ENCODE measurements around the gene GK. TPM values are rescaled to one million over a fixed set of nuclear protein-coding genes. Genes with fewer than 3 reads are reported as not detected.

Gene GK
- total RNA-seq, 1 experiment from 2014 or later: 9.8 TPM

DNA sequence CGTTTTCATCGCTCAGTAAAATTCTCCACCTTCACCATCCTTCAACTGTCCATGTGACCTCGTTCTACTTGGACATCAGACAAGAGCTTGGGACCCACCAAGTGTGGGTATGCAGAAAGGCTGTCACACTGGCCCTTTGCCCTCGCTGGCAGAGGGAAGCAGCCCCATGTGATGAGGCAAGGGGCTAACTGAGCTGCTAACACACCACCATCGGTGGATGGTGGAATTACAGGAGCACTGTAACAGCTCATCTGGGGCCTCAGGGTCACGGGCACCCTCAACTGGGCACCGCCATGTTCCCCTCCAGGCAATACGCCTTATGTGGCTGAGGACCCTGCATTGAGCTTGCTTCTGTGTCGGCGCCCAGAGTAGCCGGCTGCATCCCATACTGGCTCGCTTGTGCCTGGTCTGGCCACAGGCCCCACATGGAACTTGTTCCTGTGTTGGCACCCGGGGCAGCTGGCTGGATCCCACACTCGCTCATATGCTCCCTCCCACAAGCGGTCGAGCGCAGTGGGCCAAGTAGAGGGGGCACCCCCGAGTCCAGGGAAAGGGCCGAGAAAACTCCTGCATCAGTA is 126.3 kb downstream of the GK start:
- no peaks in the 10 kb centered on the region for H3K79me1 ChIP-seq (ENCODE audit: insufficient read depth, low read depth, low read length, poor library complexity, severe bottlenecking)
- no peaks in the 10 kb centered on the region for H3K27me3 Mint-ChIP-seq (ENCODE audit: low read depth)
- no peak overlapping the region for H2AFZ ChIP-seq (ENCODE audit: low read length)
- H3K36me3 Mint-ChIP-seq (ENCODE audit: insufficient read depth in 1 of 3, low read depth in 3 of 3): peaks cover 2 to 10% (median 7%) of the 10 kb centered on the region in 3 experiments; a peak in 5 of 7 replicates
- no peak overlapping the region for H3K27ac Mint-ChIP-seq
- no CpG with 5 or more reads among the region's 19 CpGs for WGBS (ENCODE audit: extremely low coverage, insufficient read length, low lambda C conversion rate)
- H2BK120ac ChIP-seq (ENCODE audit: low read depth, low read length, poor library complexity, severe bottlenecking): no peak overlapping the region
- H3K4me1 ChIP-seq (ENCODE audit: insufficient read depth, low read length): no peaks in the 10 kb centered on the region; the same call in 1 of the 2 replicates
- H3K56ac ChIP-seq (ENCODE audit: insufficient read length, low read depth, low read length): no peak overlapping the region
- no peak overlapping the region for H2BK20ac ChIP-seq (ENCODE audit: low read depth, low read length, poor library complexity, severe bottlenecking)
- no peak overlapping the region for H2BK12ac ChIP-seq (ENCODE audit: insufficient read length, low read depth, low read length)
- no peak overlapping the region for H2AK5ac ChIP-seq (ENCODE audit: insufficient read length, low read length)
- peaks cover 13 to 14% of the 10 kb centered on the region in 2 experiments; a peak in 3 of 4 replicates for H3K4me1 Mint-ChIP-seq
- H3K18ac ChIP-seq (ENCODE audit: insufficient read length, low read depth, low read length): no peak overlapping the region
- no peak overlapping the region for H2BK5ac ChIP-seq (ENCODE audit: insufficient read length, low read length)
- no peak overlapping the region for H3K4me3 Mint-ChIP-seq
- no peak overlapping the region for H2BK15ac ChIP-seq (ENCODE audit: low read depth, low read length)
- no peak overlapping the region for H3K9ac ChIP-seq (ENCODE audit: extremely low read depth, insufficient read length, low read length)
- no peak overlapping the region for H3K4ac ChIP-seq (ENCODE audit: low read depth, low read length)
- peaks cover 51 to 58% of the 10 kb centered on the region in 2 experiments for H3K9me3 Mint-ChIP-seq
- no peaks in the 10 kb centered on the region for H4K20me1 ChIP-seq (ENCODE audit: control insufficient read depth, insufficient read depth, insufficient read length)
- no peak overlapping the region for H3K27ac ChIP-seq (ENCODE audit: insufficient read length, low read depth, low read length)
- TF ChIP-seq, protein P1, sequence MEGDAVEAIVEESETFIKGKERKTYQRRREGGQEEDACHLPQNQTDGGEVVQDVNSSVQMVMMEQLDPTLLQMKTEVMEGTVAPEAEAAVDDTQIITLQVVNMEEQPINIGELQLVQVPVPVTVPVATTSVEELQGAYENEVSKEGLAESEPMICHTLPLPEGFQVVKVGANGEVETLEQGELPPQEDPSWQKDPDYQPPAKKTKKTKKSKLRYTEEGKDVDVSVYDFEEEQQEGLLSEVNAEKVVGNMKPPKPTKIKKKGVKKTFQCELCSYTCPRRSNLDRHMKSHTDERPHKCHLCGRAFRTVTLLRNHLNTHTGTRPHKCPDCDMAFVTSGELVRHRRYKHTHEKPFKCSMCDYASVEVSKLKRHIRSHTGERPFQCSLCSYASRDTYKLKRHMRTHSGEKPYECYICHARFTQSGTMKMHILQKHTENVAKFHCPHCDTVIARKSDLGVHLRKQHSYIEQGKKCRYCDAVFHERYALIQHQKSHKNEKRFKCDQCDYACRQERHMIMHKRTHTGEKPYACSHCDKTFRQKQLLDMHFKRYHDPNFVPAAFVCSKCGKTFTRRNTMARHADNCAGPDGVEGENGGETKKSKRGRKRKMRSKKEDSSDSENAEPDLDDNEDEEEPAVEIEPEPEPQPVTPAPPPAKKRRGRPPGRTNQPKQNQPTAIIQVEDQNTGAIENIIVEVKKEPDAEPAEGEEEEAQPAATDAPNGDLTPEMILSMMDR (conservative IDR thresholded peaks at IDR 0.05): no peak
- no peaks in the 10 kb centered on the region for H3K79me2 ChIP-seq (ENCODE audit: insufficient read depth, low read length)
- no peak overlapping the region for H3K4me2 ChIP-seq (ENCODE audit: insufficient read depth, insufficient read length, low read length)
- H4K91ac ChIP-seq (ENCODE audit: insufficient read length, low read depth, low read length): no peak overlapping the region
- H3K9me3 ChIP-seq (ENCODE audit: control insufficient read depth, low read depth, low read length): no peaks in the 10 kb centered on the region
- H4K5ac ChIP-seq (ENCODE audit: insufficient read length, low read depth, low read length): no peak overlapping the region
- H4K8ac ChIP-seq (replicated peaks; ENCODE audit: insufficient read length, low read depth, low read length): no peak overlapping the region
- peak; percentile 19 for DNase-seq
- no peak overlapping the region for H3K23ac ChIP-seq (ENCODE audit: insufficient read length, low read depth, low read length)
- no peaks in the 10 kb centered on the region for H3K23me2 ChIP-seq (ENCODE audit: insufficient read length, low read depth, low read length, poor library complexity, severe bottlenecking)
- no peaks in the 10 kb centered on the region for H3K27me3 ChIP-seq (ENCODE audit: insufficient read depth, low read length)
- no peak overlapping the region for H3K14ac ChIP-seq (ENCODE audit: insufficient read depth, low read length)
- H3T11ph ChIP-seq (ENCODE audit: low read length): no peak overlapping the region

Other genes with a start within 250 kb of the GK start
- gene TASL, start 75.7 kb upstream of the GK start, total RNA-seq (2021): not detected in 2 replicates
- 13.5 and 14.8 TPM in 2 replicates for gene TAB3, start 235.8 kb downstream of the GK start, total RNA-seq (2021)